Activated CD4-positive, alpha-beta memory T cell treated with anti-CD3 and anti-CD28 coated beads, Interleukin-2, amount 10 ng/mL, durations not matched to agents 7 days and 5 days (primary cell): ENCODE measurements around the gene SLC9A7. TPM values are rescaled to one million over a fixed set of nuclear protein-coding genes. Genes with fewer than 3 reads are reported as not detected.

Experiments
- CTCF ChIA-PET: fragments of 350-600 bp; sonication (Branson Sonifier 250); formaldehyde crosslinking; loops from one replicate; lab custom pipeline; 2021; ENCODE audit warnings: antibody characterized with exemption, inconsistent platforms; lab: Charles Lee
- POLR2A ChIA-PET: fragments of 350-600 bp; sonication (Branson Sonifier 250); formaldehyde crosslinking; loops from one replicate; lab custom pipeline; 2021; ENCODE audit warnings: antibody characterized with exemption; lab: Charles Lee
- DNase-seq: peaks from one replicate; pipeline ENCODE4 v3.0.0-alpha.2; 2020
- H3K27ac Mint-ChIP-seq: one replicate; pipeline ENCODE4 v1.8.0; 2021; ENCODE audit warnings: mild to moderate bottlenecking, mixed read lengths
- H3K27me3 Mint-ChIP-seq: one replicate; pipeline ENCODE4 v1.8.0; 2021; ENCODE audit warnings: mixed read lengths
- H3K36me3 Mint-ChIP-seq: one replicate; pipeline ENCODE4 v1.8.0; 2021; ENCODE audit warnings: low read depth, mixed read lengths
- H3K4me1 Mint-ChIP-seq: one replicate; pipeline ENCODE4 v1.8.0; 2021; ENCODE audit warnings: mixed read lengths
- H3K4me3 Mint-ChIP-seq: one replicate; pipeline ENCODE4 v1.8.0; 2021; ENCODE audit warnings: mild to moderate bottlenecking, mixed read lengths
- H3K9me3 Mint-ChIP-seq: one replicate; pipeline ENCODE4 v1.8.0; 2021; ENCODE audit warnings: mixed read lengths
- total RNA-seq, 2 experiments: library from RNA; stranded (reverse); gene quantifications; one replicate each; pipeline ENCODE4 v1.2.3, GENCODE V29; 2021

SLC9A7 gene
- total RNA-seq, 2 experiments from 2014 or later, result 10.8 to 12.0 TPM

GRCh38 chrX:46601283-46601682 lies 157.6 kb downstream of the SLC9A7 start:
- H3K4me1 Mint-ChIP-seq, result peaks cover 6% of the 10 kb centered on the region
- H3K4me3 Mint-ChIP-seq, result no peak overlapping the region
- POLR2A ChIA-PET, result interaction anchor here (0.8 kb wide), 1 partner anchor 27 kb away, joined by 3 read pairs; no protein-coding TSS in a partner anchor
- H3K27me3 Mint-ChIP-seq, result no peaks in the 10 kb centered on the region
- peaks cover 25% of the 10 kb centered on the region for H3K36me3 Mint-ChIP-seq
- no peak overlapping the region for H3K27ac Mint-ChIP-seq
- H3K9me3 Mint-ChIP-seq, result no peaks in the 10 kb centered on the region
- no peak for DNase-seq
- CTCF ChIA-PET, result no interaction called here

- no peak for DNase-seq
- H3K4me1 Mint-ChIP-seq, result peaks cover 9% of the 10 kb centered on the region
- H3K4me3 Mint-ChIP-seq, result no peak overlapping the region
- no peak overlapping the region for H3K27ac Mint-ChIP-seq
- ChIA-PET CTCF (interaction anchor here (1.5 kb wide), 1 partner anchor 43 kb away, joined by 5 read pairs; no protein-coding TSS in a partner anchor), POLR2A (interaction anchor here (0.8 to 1.5 kb wide), 2 partner anchors 9 to 11 kb away, joined by 3 read pairs; no protein-coding TSS in a partner anchor)
- no peaks in the 10 kb centered on the region for H3K9me3 Mint-ChIP-seq
- peaks cover 29% of the 10 kb centered on the region for H3K36me3 Mint-ChIP-seq
- H3K27me3 Mint-ChIP-seq, result no peaks in the 10 kb centered on the region
Measured at GRCh38 chrX:46599051-46599560, 159.8 kb downstream of the SLC9A7 start.

- POLR2A ChIA-PET, result interaction anchor here (0.9 kb wide), 1 partner anchor 11 kb away, joined by 4 read pairs; no protein-coding TSS in a partner anchor
- CTCF ChIA-PET, result no interaction called here
- H3K27ac Mint-ChIP-seq, result no peak overlapping the region
Measured at GRCh38 chrX:46597771-46598170, 161.1 kb downstream of the SLC9A7 start.

GRCh38 chrX:46597208-46597607 lies 161.7 kb downstream of the SLC9A7 start:
- no peak overlapping the region for H3K27ac Mint-ChIP-seq
- H3K36me3 Mint-ChIP-seq, result peaks cover 24% of the 10 kb centered on the region
- ChIA-PET CTCF (interaction anchor here (0.9 kb wide), 1 partner anchor 45 kb away, joined by 3 read pairs; no protein-coding TSS in a partner anchor), POLR2A (no interaction called here)
- H3K4me3 Mint-ChIP-seq, result no peak overlapping the region
- no peaks in the 10 kb centered on the region for H3K9me3 Mint-ChIP-seq
- no peaks in the 10 kb centered on the region for H3K27me3 Mint-ChIP-seq
- DNase-seq, result no peak
- H3K4me1 Mint-ChIP-seq, result peaks cover 8% of the 10 kb centered on the region

More at GRCh38 chrX:46597771-46598170, 161.1 kb downstream of the SLC9A7 start:
- no peak overlapping the region for H3K4me3 Mint-ChIP-seq
- peaks cover 27% of the 10 kb centered on the region for H3K36me3 Mint-ChIP-seq
- H3K27me3 Mint-ChIP-seq, result no peaks in the 10 kb centered on the region
- H3K9me3 Mint-ChIP-seq, result no peaks in the 10 kb centered on the region
- no peak for DNase-seq
- peaks cover 6% of the 10 kb centered on the region for H3K4me1 Mint-ChIP-seq

- H3K36me3 Mint-ChIP-seq, result peaks cover 27% of the 10 kb centered on the region
- H3K4me1 Mint-ChIP-seq, result peaks cover 16% of the 10 kb centered on the region
- no peak overlapping the region for H3K27ac Mint-ChIP-seq
- ChIA-PET CTCF (no interaction called here), POLR2A (interaction anchor here (0.6 kb wide), 1 partner anchor 19 kb away, joined by 3 read pairs; no protein-coding TSS in a partner anchor)
- no peaks in the 10 kb centered on the region for H3K9me3 Mint-ChIP-seq
- H3K27me3 Mint-ChIP-seq, result no peaks in the 10 kb centered on the region
- no peak overlapping the region for H3K4me3 Mint-ChIP-seq
- DNase-seq, result no peak
Measured at GRCh38 chrX:46595084-46595483, 163.8 kb downstream of the SLC9A7 start.

- CTCF ChIA-PET, result no interaction called here
- H3K27me3 Mint-ChIP-seq, result no peaks in the 10 kb centered on the region
- H3K4me1 Mint-ChIP-seq, result peaks cover 46% of the 10 kb centered on the region
- H3K4me3 Mint-ChIP-seq, result no peak overlapping the region
- peak overlapping the region; percentile 44 for H3K27ac Mint-ChIP-seq
- POLR2A ChIA-PET, result interaction anchor here (1.0 to 2.4 kb wide), 5 partner anchors 9 to 39 kb away, joined by 3 to 9 read pairs (median 5); no protein-coding TSS in a partner anchor
- DNase-seq, result no peak
- H3K9me3 Mint-ChIP-seq, result no peaks in the 10 kb centered on the region
- H3K36me3 Mint-ChIP-seq, result peaks cover 23% of the 10 kb centered on the region
Measured at GRCh38 chrX:46589977-46590723, 168.8 kb downstream of the SLC9A7 start.

GRCh38 chrX:46588263-46588662 lies 170.7 kb downstream of the SLC9A7 start:
- no peaks in the 10 kb centered on the region for H3K27me3 Mint-ChIP-seq
- peak overlapping the region; percentile 84 for H3K27ac Mint-ChIP-seq
- POLR2A ChIA-PET, result interaction anchor here (1.2 to 3.0 kb wide), 5 partner anchors 10 to 38 kb away, joined by 5 to 18 read pairs (median 7); no protein-coding TSS in a partner anchor
- peak overlapping the region; percentile 59 for H3K4me3 Mint-ChIP-seq
- H3K4me1 Mint-ChIP-seq, result peaks cover 44% of the 10 kb centered on the region
- CTCF ChIA-PET, result interaction anchor here (1.2 to 1.3 kb wide), 2 partner anchors 10 to 16 kb away, joined by 3 to 4 read pairs; no protein-coding TSS in a partner anchor
- H3K9me3 Mint-ChIP-seq, result no peaks in the 10 kb centered on the region
- peaks cover 19% of the 10 kb centered on the region for H3K36me3 Mint-ChIP-seq
- peak; percentile 53 for DNase-seq

- no peak for DNase-seq
- Mint-ChIP-seq H3K9me3 (no peaks in the 10 kb centered on the region), H3K4me1 (peaks cover 47% of the 10 kb centered on the region), H3K27me3 (no peaks in the 10 kb centered on the region), H3K4me3 (peak overlapping the region; percentile 59), H3K27ac (peak overlapping the region; percentile 84), H3K36me3 (peaks cover 19% of the 10 kb centered on the region)
- CTCF ChIA-PET, result interaction anchor here (1.2 to 1.4 kb wide), 3 partner anchors 9 to 23 kb away, joined by 3 to 4 read pairs (median 3); no protein-coding TSS in a partner anchor
- POLR2A ChIA-PET, result interaction anchor here (1.2 to 3.0 kb wide), 7 partner anchors 10 to 39 kb away, joined by 4 to 18 read pairs (median 7); no protein-coding TSS in a partner anchor
Measured at GRCh38 chrX:46587753-46588171, 171.2 kb downstream of the SLC9A7 start.

GRCh38 chrX:46587158-46587557 lies 171.8 kb downstream of the SLC9A7 start:
- ChIA-PET CTCF (interaction anchor here (1.2 to 1.4 kb wide), 3 partner anchors 8 to 23 kb away, joined by 3 to 4 read pairs (median 3); no protein-coding TSS in a partner anchor), POLR2A (interaction anchor here (1.2 to 3.0 kb wide), 8 partner anchors 9 to 39 kb away, joined by 4 to 18 read pairs (median 6); no protein-coding TSS in a partner anchor)
- no peaks in the 10 kb centered on the region for H3K9me3 Mint-ChIP-seq
- H3K4me1 Mint-ChIP-seq, result peaks cover 50% of the 10 kb centered on the region
- H3K4me3 Mint-ChIP-seq, result peak overlapping the region; percentile 48
- DNase-seq, result no peak
- H3K27ac Mint-ChIP-seq, result peak overlapping the region; percentile 79
- no peaks in the 10 kb centered on the region for H3K27me3 Mint-ChIP-seq
- H3K36me3 Mint-ChIP-seq, result peaks cover 16% of the 10 kb centered on the region

GRCh38 chrX:46584736-46585135 lies 174.2 kb downstream of the SLC9A7 start:
- Mint-ChIP-seq H3K4me1 (peaks cover 46% of the 10 kb centered on the region), H3K4me3 (no peak overlapping the region), H3K27ac (no peak overlapping the region), H3K9me3 (no peaks in the 10 kb centered on the region), H3K27me3 (no peaks in the 10 kb centered on the region), H3K36me3 (peaks cover 14% of the 10 kb centered on the region)
- POLR2A ChIA-PET, result no interaction called here
- CTCF ChIA-PET, result no interaction called here
- no peak for DNase-seq

- no peaks in the 10 kb centered on the region for H3K27me3 Mint-ChIP-seq
- ChIA-PET POLR2A (no interaction called here), CTCF (interaction anchor here (0.7 kb wide), 1 partner anchor 44 kb away, joined by 3 read pairs; no protein-coding TSS in a partner anchor)
- peaks cover 24% of the 10 kb centered on the region for H3K36me3 Mint-ChIP-seq
- DNase-seq, result no peak
- H3K4me3 Mint-ChIP-seq, result no peak overlapping the region
- H3K9me3 Mint-ChIP-seq, result no peaks in the 10 kb centered on the region
- H3K27ac Mint-ChIP-seq, result no peak overlapping the region
- peaks cover 46% of the 10 kb centered on the region for H3K4me1 Mint-ChIP-seq
Measured at GRCh38 chrX:46582966-46583365, 176.0 kb downstream of the SLC9A7 start.

- Mint-ChIP-seq H3K27ac (no peak overlapping the region), H3K4me1 (peaks cover 47% of the 10 kb centered on the region), H3K27me3 (no peaks in the 10 kb centered on the region), H3K9me3 (no peaks in the 10 kb centered on the region), H3K4me3 (no peak overlapping the region), H3K36me3 (peaks cover 28% of the 10 kb centered on the region)
- ChIA-PET POLR2A (no interaction called here), CTCF (no interaction called here)
- DNase-seq, result no peak
Measured at GRCh38 chrX:46582325-46582724, 176.6 kb downstream of the SLC9A7 start.
